NCI-H1048 (cell line): Measurements from ENCODE around the gene FSCN2.
"Not testable (repeated sequence)": the region's sequence is repeated elsewhere in the genome, so short reads cannot be mapped to it uniquely, and the experiment has no call there.

Experiments used
- DNase-seq: peaks from one replicate; lab custom pipeline; 2025; lab: John Stamatoyannopoulos, UW

FSCN2 gene

GRCh38 chr17:81577278-81578000 lies 49.3 kb downstream of the FSCN2 start:
- no peak for DNase-seq

GRCh38 chr17:81578038-81578441 lies 49.9 kb downstream of the FSCN2 start:
- DNase-seq, result no peak

GRCh38 chr17:81578561-81579225 lies 50.5 kb downstream of the FSCN2 start:
- no peak for DNase-seq

- no peak for DNase-seq
Observed at GRCh38 chr17:81579298-81579697, 51.1 kb downstream of the FSCN2 start.

GRCh38 chr17:81579821-81580321 lies 51.7 kb downstream of the FSCN2 start:
- DNase-seq, result no peak

GRCh38 chr17:81580481-81580880 lies 52.3 kb downstream of the FSCN2 start:
- DNase-seq, result no peak

- DNase-seq, result no peak
Observed at GRCh38 chr17:81581758-81582157, 53.6 kb downstream of the FSCN2 start.

GRCh38 chr17:81582341-81582740 lies 54.2 kb downstream of the FSCN2 start:
- no peak for DNase-seq

- no peak for DNase-seq
Observed at GRCh38 chr17:81582749-81583148, 54.6 kb downstream of the FSCN2 start.

- no peak for DNase-seq
Observed at GRCh38 chr17:81583589-81584342, 55.6 kb downstream of the FSCN2 start.

- DNase-seq, result not testable (repeated sequence)
Observed at GRCh38 chr17:81584771-81585170, 56.6 kb downstream of the FSCN2 start.

- DNase-seq, result no peak
Observed at GRCh38 chr17:81586096-81586495, 57.9 kb downstream of the FSCN2 start.
